Measurements from ENCODE around the gene DLG2.

Gene DLG2

GRCh38 chr11:83666149-83666548, 1961.0 kb downstream of the DLG2 start:
- no peak overlapping the region for H3K4me3 ChIP-seq (ENCODE audit: low read depth, low read length)
- no peak for DNase-seq (ENCODE audit: low read depth)
- TF ChIP-seq CTCF (IDR thresholded peaks at IDR 0.05; ENCODE audit: control insufficient read depth, extremely low read depth, insufficient read depth), result no peak

GRCh38 chr11:83663988-83664387, 1963.2 kb downstream of the DLG2 start:
- no peak overlapping the region for H3K4me3 ChIP-seq (ENCODE audit: low read depth, low read length)
- no peak for DNase-seq (ENCODE audit: low read depth)
- no peak for TF ChIP-seq CTCF (IDR thresholded peaks at IDR 0.05; ENCODE audit: control insufficient read depth, extremely low read depth, insufficient read depth)

- H3K4me3 ChIP-seq (ENCODE audit: low read depth, low read length), result no peak overlapping the region
- DNase-seq (ENCODE audit: low read depth), result no peak
- no peak for TF ChIP-seq CTCF (IDR thresholded peaks at IDR 0.05; ENCODE audit: control insufficient read depth, extremely low read depth, insufficient read depth)
These were observed 1963.7 kb downstream of the DLG2 start for GRCh38 chr11:83663446-83663845.

GRCh38 chr11:83662494-83662893, 1964.7 kb downstream of the DLG2 start:
- no peak for TF ChIP-seq CTCF (IDR thresholded peaks at IDR 0.05; ENCODE audit: control insufficient read depth, extremely low read depth, insufficient read depth)
- no peak for DNase-seq (ENCODE audit: low read depth)
- no peak overlapping the region for H3K4me3 ChIP-seq (ENCODE audit: low read depth, low read length)

- no peak overlapping the region for H3K4me3 ChIP-seq (ENCODE audit: low read depth, low read length)
- TF ChIP-seq CTCF (IDR thresholded peaks at IDR 0.05; ENCODE audit: control insufficient read depth, extremely low read depth, insufficient read depth), result no peak
- no peak for DNase-seq (ENCODE audit: low read depth)
These were observed 1965.4 kb downstream of the DLG2 start for GRCh38 chr11:83661491-83662350.

- no peak overlapping the region for H3K4me3 ChIP-seq (ENCODE audit: low read depth, low read length)
- DNase-seq (ENCODE audit: low read depth), result no peak
- TF ChIP-seq CTCF (IDR thresholded peaks at IDR 0.05; ENCODE audit: control insufficient read depth, extremely low read depth, insufficient read depth), result no peak
These were observed 1967.7 kb downstream of the DLG2 start for GRCh38 chr11:83659466-83659865.
